ENCODE measurements around the gene FREM1.

Gene FREM1

DNA sequence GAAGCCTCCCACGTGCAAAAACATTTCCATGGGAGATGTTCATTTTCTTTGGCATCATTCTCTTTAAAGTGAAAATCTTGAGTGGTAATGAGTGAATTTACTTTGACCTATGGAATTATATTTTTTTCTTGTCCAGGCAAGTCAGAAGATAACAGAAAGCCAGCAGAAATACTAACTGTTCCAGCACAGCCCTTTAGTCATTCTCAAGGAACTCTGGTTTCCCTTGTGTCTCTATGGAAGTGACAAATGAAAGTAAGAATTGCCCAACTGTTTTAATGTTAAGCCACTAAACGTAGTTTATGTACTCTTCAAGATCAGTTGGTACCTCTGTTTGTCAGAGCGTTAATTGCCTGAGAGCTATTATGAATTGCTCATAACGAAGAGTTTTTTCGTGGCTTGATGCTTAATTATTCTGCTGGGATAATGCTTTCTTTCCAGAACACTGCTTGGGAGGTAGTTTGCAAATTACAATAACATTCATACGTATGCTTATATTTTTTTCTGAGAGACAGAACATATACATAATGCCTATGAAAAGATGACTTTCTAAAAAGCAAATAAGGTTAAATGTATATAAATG is 103.2 kb downstream of the FREM1 start:
- no peak for DNase-seq

DNA sequence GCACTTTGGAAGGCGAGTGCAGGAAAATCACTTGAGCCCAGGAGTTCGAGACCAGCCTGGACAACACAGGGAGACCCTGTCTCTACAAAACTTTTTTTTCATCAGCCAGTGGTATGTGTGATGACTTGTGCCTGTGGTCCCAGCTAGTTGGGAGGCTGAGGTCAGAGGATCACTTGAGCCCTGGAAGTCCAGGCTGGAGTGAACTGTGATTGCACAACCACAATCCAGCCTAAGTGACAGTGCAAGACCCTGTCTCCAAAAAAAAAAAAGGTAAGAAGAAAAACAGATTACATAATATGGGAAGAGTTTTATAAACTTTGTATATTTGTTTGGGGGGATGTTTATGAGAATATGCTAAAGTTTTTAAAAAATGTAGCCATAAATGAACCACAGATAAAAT is 111.2 kb downstream of the FREM1 start:
- DNase-seq = no peak

DNA sequence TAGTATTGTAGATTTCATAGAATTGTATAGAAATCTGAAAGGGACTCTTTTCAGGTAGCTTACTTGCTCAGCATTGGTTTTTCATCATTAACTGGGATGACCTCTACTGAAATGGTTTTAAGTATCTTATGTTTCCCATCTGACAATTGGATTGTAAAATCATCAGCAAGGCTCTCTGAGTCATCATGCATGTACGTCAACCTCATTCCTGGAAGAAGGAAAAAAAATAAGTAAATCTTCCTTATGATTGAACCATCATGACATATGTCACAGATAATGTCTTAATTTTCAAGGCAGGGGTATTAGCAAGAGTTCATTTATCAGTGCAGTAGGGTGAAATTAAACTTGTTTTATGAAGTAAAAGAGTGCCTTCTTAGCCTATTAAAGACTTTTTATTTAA is 112.8 kb downstream of the FREM1 start:
- no peak for DNase-seq

DNA sequence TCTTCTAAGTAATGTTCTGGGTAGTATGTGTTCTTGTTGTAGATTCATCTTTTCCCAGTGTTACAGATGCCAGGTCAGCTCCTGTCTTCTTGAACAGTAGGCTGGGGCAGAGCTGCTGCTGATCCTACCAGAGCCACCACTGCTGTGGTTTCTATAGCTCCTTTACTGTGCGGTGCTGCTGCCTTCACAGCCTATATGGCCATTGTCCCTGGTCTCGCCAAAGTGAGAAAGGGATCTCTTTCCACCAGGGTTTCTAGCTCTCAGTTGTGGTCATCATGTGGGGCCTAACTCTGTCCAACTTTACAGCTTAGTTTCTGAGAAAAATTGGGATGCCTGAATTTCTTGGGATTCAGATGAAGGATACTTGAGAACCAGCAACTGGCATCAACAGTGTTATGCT is 116.8 kb downstream of the FREM1 start:
- DNase-seq = no peak

DNA sequence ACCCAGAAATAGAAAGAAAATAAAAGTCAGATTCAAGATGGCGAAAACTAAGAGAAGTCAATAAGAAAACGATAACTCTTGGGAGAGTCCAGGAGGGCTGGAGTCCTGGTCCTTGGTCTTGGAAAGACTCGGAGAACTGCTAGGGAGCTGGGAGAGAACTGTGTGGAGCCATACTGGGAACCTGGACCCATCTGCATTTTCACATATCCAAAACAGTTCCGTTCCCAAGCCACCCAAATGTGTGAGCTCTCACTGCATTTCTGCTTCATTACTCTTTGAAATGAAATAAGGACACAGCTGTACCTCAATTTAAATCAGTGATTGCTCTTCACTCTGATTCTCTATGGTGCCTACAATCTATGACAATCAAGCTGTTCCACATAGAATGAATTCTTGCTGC is 119.6 kb downstream of the FREM1 start:
- no peak for DNase-seq

DNA sequence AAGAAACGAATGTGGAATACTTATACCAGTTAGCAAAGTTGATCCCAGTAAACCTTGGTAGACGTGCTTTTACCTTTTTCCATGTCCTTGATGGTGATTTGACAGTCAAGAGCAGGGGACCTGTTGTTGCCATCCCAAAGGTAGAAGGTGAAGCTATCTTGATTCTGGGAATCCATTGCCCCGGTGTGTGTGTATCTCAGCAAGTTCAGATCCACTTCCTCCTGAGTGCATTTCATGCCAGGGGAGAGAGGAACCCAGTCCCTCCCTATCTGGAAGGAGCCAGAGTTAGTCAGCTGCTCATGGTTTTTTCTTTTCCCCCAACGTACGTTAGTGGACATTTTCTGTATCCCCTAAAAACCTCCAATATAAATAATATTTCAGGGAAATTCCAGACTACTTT is 121.4 kb downstream of the FREM1 start:
- DNase-seq = no peak

DNA sequence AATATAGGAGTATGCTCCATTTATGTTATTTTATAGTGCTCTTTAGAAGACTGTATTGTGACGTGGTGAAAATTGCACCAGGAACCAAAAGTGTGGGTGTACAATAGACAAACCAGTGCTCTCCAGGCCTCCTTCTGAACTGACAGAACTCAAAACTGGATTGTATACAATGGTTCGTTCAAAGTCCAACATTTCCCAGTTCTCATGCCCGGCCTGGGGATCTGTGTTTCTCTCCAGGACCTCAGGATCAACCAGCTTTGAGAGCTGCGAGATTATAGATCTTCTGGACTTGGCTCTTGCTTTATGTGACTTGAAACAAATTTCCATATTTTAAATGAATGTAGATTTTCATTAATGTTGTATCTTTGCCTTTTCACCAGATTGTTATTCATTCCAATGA is 126.9 kb downstream of the FREM1 start:
- no peak for DNase-seq

DNA sequence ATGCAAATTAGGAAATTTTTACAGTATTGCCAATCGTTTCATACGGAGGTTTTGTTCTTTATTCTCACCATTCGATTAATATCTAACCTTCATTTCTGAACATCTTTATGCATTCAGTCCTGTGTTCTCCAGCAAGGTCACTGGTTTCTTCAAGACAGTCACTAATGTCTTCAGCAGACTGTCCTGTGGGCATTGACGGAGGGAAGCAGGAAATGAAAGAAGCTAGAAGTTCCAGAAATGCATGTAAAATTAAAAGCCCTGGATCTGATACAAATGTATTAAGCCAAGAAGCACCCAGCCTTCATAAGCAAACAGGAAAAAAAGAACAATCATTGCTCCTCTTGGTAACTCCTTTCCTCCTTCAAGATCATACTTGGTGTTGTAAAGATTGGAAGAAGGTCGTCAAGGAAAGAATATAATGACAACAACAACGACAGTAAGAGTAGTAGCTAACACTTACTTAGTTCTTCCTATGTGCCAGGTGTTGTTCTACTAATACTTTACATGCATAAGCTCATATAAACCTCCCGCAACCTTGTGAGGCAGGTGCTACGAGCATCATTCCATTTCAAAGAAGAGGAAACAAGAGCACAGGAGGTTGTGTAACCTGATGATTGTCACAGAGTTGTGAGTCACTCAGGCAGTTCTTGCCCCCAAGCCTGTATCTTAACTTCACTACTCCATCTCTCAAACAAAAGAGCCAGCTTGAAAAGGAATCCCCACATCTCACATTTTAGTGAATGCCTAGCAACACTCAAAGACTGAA is 127.8 kb downstream of the FREM1 start:
- no peak for DNase-seq

DNA sequence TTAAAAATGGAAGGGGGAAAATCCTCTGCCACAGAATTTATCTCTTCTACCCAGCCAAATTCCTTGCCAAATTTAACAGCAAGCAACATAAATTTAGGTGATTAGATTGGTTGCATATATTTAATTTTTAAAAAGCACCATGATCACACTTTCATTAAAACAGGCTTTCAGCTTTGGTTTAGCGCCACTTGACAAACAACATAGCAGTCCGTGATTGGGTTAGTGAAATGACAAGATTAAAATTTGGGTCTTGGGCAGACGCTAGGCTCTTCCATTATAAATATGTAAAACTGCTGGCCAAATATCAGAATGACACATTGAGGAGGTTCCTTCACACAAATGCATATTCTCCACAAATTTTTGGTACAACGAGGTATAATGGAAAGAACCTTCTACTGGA is 129.5 kb downstream of the FREM1 start:
- no peak for DNase-seq

DNA sequence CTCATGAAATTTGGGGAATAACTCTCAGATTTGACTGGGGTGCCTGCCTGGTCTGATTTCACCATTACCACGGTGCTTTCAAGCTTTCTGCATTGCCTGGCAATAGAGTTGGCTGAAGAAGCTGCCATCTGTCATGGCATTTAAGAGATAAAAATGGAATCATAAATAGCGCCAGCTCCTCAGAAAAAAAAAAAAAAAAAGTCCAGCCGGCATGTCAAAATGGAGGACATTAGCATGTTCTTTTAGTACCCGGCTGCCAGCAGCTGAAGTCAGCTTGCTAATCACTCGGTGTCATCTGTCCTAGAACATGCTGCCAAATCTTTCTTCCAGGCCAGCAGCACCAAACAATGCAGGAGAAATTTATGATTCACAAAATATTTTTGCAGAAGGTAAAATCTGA is 130.0 kb downstream of the FREM1 start:
- DNase-seq = no peak

DNA sequence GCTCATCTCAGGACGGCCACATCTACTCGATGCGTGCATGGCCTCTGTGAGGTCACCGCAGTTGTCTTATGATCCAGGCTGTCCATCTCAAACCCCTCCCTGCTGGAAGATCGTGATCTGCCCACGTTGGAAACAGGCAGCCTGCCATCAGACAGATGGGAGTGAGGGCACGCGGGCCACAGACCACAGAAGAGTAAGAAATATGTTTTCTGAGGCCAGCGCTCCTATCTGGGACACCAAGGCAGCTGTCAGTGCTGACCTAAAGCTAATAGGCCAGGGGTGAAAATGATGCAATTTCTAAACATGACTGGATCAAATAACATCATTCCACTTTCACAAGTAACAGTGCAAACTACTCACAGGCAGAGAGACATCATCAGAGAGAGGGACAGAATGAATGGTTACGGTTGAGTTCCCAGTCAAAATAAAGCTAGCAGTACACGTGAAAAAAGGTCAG is 130.6 kb downstream of the FREM1 start:
- no peak for DNase-seq

DNA sequence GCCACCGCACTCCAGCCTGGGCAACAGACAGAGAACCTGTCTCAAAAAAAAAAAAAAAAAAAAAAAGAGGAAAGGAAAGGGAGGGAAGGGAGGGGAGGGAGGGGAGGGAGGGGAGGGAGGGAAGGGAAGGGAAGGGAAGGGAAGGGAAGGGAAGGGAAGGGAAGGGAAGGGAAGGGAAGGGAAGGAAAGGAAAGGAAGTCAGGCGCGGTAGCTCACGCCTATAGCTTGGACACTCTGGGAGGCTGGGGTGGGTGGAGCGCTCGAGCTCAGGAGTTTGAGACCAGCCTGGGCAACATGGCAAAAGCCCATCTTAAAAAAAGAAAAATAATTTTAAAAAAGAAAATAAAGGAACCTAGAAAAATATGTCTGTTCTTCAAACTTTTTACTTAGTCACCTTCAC is 131.7 kb downstream of the FREM1 start:
- DNase-seq = no peak

DNA sequence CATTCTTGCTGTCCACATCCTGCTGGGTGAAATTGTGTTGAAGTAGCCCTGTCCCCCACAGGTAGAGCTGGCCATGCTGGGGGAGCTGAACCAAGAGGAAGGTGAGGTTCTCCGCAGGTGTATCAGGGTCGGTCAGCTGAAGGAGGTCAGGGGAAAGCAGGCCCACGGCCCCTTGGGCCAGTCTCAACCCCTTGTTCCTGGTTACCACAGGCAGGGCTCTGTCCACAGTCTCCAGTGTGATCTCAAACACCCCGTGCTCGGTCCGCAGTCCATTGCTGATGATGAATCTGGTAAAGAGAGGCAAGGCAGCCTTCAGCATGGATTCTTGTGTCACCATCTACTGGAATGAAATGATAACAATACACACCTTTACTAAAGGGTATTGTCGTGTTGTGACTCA is 134.3 kb downstream of the FREM1 start:
- no peak for DNase-seq

DNA sequence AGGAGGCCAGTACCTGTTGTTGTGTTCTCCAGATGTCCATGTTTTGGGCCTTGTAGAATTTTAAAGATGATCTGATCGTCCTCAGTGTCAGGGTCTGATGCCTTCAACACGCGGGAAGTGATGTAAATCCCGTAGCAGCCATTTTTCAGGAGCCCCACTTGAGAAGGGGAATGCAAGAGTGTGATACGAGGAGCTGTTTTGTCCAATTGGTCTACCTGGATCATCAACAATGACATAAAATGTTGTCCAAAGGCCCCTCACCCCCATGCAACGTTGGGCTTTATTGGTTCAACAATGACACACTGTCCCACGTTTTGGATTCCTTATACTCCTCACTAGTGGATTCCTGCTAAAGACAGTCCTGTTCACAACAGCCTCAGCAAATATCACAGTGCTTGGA is 139.6 kb downstream of the FREM1 start:
- DNase-seq = no peak

DNA sequence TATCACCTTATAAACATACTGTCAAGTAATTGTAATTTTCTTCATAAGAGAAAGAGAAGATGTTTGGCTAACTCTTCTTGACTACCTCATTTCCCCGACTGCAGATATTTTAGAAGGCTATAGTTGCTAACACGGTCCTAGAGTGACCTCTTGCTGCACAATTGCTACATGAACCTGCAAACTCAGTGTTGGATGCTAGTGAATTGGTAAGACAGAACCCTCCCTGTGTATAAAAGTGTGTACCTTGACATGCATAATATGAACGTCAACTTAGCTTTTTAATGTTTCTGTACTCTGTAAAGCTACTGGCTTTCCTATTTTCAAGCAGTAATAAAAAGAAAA is 141.0 kb downstream of the FREM1 start:
- DNase-seq = no peak

DNA sequence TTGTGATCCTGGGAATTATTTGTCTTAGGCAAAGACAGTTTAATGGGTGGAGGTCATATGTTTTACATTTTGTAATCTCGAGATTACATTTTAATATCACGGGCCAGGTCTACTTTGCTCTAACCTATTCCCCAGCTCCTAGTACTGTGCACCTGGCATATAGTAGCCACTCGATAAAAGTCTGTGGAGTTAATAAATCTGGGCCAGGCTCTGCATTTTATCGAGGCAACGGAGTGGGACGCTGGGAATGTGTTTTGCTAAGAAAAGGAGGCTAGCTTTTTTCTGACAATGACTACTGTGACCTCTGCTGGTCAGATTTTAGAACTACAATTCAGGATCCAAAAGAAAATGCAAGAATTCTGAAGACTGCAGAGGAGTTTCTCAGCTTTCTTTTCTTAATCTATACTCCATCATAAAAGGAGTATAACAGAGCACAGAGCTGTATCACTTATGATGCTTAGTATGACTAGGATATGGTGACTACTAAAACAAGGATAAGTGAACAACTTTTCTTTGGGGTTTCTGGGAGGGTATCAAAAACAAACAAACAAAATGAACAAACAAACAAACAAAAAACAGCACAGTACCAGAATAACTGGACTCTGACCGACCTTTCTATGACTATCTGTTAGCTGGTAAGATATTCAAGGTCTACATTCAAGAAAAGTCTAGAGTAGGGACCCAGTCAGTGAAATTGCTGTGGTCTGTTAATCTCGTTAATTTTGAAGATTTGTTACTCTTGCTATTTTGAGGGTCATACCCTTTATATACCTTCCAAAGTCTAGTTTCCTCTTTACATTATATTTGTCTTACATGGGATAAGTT is 141.6 kb downstream of the FREM1 start:
- DNase-seq = peak; percentile 58

DNA sequence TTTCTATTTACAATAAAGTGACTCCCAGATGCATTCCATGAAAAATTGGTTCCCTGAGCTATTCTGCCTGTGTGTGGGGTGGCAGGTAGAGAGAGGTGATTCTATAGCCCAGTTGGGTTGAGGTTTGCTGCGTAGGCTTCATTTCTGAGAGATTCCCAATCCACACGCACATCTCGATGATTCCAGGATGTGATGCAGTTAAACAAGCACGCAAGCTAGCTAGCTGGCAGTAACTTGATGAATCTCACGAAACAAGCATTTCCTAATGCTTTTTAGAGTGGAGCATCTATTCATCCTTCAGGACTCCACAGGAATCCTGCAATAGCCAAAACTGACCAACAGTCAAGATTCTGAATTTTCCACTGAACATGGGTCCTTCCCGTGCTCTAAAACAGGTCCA is 143.9 kb downstream of the FREM1 start:
- no peak for DNase-seq

DNA sequence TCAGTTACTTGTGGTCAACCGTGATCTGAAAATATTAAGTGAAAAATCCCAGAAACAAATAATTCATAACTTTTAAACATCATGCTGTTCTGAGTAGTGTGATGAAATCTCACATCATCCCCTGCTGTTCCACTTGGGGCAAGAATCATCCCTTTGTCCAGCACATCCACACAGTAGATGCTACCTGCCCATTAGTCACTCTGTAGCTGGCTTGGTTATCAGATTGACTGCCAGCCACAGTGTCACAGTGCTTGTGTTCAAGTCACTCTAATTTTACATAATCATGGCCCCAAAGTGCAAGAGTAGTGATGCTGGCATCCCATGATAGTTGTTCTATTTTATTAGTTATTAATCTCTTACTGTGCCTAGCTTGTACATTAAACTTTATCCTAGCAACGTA is 148.6 kb downstream of the FREM1 start:
- no peak for DNase-seq

DNA sequence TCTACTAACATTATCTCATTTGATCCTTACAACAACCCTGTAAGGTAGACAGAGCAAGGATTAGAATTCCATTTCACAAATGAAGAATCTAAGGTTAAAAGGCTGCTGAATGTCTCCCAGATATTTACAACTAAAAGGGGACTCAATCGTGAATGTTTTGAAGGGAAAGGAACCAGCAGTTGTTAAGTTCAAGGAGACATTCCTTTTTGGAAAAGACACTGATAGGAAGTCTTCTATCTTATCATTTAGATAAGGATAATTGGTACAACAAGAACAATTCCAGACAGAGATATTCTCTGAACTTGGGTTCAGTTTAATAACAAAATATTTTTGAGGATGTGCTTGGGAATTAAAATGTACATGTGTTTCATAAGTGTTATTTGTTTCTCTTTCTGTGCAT is 150.2 kb downstream of the FREM1 start:
- DNase-seq = no peak

DNA sequence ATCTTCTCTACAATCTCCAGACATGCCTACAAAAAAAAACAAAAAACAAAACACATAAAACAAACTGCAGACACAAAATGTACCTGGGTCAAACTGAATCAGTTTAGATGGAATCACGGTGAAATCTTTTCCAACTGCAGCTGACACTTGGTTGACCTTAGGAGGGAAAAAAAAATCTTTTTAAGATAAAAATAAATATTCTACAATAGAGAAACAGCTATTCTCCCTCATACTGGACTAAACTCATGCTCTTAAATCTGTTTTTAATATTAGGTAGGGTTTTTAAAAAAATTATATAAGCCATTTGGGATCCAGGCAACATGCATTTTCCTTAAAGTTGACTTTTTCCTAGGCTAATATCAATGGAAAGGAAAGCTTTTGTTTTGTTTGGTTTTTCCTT is 153.9 kb downstream of the FREM1 start:
- DNase-seq = no peak

DNA sequence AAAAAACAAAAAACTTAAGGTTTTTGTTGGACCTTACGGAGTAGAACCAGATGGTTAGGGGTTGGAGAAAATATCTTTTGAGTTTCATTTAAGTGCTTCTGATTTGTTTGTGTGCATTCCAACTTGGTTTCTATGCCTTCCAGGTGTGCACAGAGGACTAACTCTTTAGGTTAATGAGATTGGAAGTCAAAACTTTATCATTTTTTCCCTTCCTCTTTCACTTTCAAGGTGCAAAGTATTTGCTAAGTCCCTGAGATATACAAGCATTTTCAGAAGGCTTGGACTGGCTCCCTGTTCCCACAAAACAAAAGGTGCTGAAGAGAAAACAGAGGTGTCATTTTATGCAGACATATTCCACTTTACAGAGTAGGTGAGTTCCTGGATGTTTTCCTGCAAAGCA is 157.4 kb downstream of the FREM1 start:
- DNase-seq = no peak

DNA sequence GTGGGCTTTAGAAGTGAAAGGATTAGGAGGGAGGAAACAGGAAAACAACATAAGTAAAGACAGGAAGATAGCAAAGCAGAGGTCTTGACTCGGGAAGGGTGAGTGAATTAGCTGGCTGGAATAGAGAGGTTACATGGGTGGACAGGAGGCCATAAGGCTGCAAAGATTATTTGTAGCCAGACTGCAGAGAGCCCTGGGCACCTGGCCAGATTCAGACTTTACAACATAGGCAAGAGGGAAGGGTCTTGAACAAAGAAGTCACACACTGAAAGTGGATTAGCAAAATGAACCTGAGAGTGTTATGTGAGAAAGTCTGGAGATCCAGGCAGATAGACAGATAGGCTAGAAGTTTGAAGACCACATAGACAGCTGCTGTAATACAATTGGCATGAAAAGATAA is 158.0 kb downstream of the FREM1 start:
- no peak for DNase-seq

DNA sequence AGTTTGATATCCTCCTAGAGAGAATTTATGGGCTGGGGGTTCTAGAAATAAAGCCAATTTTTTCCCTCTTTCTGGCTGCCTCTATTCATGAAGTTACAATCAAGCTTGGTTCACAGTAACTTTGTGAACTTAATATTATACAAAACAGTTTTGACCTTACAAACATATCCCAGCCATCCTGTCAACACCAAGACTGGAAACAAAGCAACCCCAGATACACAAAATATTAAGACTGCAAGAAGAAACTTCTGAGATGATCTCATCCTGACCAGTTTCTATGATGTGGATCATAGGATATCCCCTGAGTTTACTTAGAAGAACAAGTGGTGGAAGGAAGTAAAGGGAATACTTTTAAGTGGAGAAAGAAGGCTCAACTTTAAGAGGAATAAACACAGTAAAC is 159.4 kb downstream of the FREM1 start:
- DNase-seq = no peak

DNA sequence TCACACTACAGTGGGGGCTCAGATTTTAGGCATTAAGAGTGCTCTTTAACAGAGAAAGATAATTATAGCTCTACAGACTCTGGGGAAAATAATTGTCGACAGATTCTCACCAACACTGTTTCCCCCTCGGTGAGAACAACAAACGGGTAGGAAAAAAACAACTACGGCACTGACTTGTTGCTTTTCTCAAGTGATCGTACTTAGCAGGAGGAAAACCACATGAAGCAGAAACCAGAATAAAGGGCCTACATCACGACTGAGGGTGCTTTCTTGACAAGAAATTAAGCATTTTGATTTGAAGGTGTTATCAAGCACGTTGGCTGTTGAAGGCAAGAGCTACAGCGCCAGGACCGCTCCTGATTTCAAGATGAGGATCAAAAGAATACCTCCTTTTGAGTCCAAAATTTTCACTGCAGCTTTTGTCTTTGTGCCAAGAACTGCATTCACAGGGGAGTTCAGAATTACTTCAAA is 160.5 kb downstream of the FREM1 start:
- DNase-seq = no peak
